ENCODE results near the gene HSPA12B. TPM values are rescaled to one million over a fixed set of nuclear protein-coding genes. Genes with fewer than 3 reads are reported as not detected.

Gene HSPA12B
- polyA plus RNA-seq, 1 of the 3 experiments (the other 2 are of a cell fraction): 0.46 TPM

DNA sequence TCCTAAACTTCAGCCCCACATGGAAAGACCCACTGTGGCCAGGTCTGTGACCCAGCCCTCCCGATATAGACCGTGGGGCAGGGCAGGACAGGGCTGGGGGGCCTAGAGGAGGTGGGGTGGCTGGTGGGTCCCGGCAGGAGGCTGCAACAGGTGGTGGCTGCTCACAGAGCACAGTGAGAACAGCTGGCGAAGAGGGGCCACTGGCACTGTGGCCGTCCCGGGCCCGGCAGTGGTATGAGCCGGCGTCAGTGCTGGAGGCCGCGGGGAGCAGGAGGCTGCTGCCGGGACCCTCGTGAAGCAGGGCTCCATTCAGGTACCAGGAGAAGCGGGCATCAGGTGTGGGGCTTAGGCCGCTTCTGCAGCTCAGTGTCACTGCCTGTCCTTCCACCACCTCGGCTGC, 33.4 kb upstream of the HSPA12B start (continued):
- no peak for TF ChIP-seq EZH2phosphoT487 (IDR thresholded peaks at IDR 0.05; ENCODE audit: borderline replicate concordance, low read depth)
- TF ChIP-seq GABPA (IDR thresholded peaks at IDR 0.05; ENCODE audit: low read depth): no peak
- no peak for TF ChIP-seq MXI1 (IDR thresholded peaks at IDR 0.05; ENCODE audit: low read depth, low read length)
- no peak for TF ChIP-seq JUND (IDR thresholded peaks at IDR 0.05)
- TF ChIP-seq, protein P1, sequence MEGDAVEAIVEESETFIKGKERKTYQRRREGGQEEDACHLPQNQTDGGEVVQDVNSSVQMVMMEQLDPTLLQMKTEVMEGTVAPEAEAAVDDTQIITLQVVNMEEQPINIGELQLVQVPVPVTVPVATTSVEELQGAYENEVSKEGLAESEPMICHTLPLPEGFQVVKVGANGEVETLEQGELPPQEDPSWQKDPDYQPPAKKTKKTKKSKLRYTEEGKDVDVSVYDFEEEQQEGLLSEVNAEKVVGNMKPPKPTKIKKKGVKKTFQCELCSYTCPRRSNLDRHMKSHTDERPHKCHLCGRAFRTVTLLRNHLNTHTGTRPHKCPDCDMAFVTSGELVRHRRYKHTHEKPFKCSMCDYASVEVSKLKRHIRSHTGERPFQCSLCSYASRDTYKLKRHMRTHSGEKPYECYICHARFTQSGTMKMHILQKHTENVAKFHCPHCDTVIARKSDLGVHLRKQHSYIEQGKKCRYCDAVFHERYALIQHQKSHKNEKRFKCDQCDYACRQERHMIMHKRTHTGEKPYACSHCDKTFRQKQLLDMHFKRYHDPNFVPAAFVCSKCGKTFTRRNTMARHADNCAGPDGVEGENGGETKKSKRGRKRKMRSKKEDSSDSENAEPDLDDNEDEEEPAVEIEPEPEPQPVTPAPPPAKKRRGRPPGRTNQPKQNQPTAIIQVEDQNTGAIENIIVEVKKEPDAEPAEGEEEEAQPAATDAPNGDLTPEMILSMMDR (IDR thresholded peaks at IDR 0.05): no peak
- TF ChIP-seq, protein P2, sequence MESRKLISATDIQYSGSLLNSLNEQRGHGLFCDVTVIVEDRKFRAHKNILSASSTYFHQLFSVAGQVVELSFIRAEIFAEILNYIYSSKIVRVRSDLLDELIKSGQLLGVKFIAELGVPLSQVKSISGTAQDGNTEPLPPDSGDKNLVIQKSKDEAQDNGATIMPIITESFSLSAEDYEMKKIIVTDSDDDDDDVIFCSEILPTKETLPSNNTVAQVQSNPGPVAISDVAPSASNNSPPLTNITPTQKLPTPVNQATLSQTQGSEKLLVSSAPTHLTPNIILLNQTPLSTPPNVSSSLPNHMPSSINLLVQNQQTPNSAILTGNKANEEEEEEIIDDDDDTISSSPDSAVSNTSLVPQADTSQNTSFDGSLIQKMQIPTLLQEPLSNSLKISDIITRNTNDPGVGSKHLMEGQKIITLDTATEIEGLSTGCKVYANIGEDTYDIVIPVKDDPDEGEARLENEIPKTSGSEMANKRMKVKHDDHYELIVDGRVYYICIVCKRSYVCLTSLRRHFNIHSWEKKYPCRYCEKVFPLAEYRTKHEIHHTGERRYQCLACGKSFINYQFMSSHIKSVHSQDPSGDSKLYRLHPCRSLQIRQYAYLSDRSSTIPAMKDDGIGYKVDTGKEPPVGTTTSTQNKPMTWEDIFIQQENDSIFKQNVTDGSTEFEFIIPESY (IDR thresholded peaks at IDR 0.05; ENCODE audit: borderline replicate concordance, low read depth): no peak
- TF ChIP-seq RCOR1 (IDR thresholded peaks at IDR 0.05; ENCODE audit: low read length): no peak
- TF ChIP-seq SMC3 (IDR thresholded peaks at IDR 0.05; ENCODE audit: low read depth, low read length): no peak
- TF ChIP-seq YY1 (IDR thresholded peaks at IDR 0.05; ENCODE audit: low read depth): no peak
- TF ChIP-seq RAD21 (IDR thresholded peaks at IDR 0.05; ENCODE audit: low read length): no peak
- no peak for TF ChIP-seq RFX5 (IDR thresholded peaks at IDR 0.05; ENCODE audit: low read length)

DNA sequence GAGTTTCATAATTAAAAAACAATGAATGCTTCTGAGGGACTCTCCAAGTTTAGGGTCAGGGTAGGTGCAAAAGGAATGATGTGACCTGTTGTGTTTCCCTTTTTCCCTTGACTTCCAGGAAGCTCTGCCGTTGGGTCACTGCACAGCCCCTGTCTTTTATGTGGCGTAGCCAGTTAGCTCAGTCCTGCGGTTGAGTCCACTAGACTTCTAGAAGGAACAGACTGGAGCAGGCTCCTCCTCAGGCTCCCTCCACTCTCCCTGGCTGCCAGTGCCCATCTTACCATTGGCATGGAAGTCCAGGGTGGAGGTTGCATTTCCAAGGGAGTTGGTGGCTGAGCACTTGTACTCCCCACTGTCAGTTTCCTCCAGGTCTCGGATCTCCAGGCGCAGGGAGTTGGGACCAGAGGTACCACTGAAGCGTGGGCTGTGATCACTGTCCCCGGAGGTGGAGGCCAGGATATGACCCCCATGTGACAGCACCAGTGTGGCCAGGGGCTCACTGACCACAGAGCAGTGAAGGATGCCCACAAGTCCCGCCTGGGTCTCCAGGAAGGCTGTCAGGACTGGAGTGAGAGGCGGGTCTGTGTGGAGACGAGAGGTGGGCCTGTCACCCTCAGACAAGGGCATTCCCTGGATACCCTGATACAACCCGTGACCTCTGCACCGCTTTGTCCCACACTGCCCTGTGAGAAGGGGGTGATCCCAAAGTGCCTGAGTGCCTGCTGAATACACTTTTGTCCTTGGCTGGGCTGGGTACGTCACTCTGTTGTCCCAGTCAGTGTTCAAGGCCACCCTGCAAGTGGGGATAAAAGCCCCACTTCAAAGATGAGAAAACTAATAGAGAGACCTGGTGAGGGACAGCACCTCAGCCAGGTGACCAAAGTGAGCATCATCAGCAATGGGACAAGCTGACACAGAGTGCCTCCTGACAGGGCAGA, 31.2 kb upstream of the HSPA12B start:
- Histone ChIP-seq H3K9me3 (no peaks in the 10 kb centered on the region), H3K9ac (no peak overlapping the region), H3K4me3 (ENCODE audit: low read depth in 2 of 2, low read length in 1 of 2) (no peak overlapping the region), H2AFZ (ENCODE audit: low read depth) (no peak overlapping the region), H3K27me3 (ENCODE audit: insufficient read depth) (no peaks in the 10 kb centered on the region), H4K20me1 (ENCODE audit: insufficient read depth) (no peaks in the 10 kb centered on the region), H3K4me2 (no peak overlapping the region), H3F3A (replicated peaks; ENCODE audit: insufficient read depth) (no peaks in the 10 kb centered on the region), H3K36me3 (replicated peaks in 1 of 2; ENCODE audit: control insufficient read depth in 1 of 2, insufficient read depth in 2 of 2, low read length in 1 of 2) (no peaks in the 10 kb centered on the region), H3K27ac (ENCODE audit: low read depth in 2 of 2, low read length in 1 of 2) (no peak overlapping the region), H3K9me2 (no peaks in the 10 kb centered on the region), H3K79me2 (ENCODE audit: insufficient read depth) (no peaks in the 10 kb centered on the region), H3K4me1 (ENCODE audit: control insufficient read depth in 1 of 2, insufficient read depth in 2 of 2, low read depth in 1 of 2, low read length in 1 of 2) (no peaks in the 10 kb centered on the region)
- 59% methylated on average over 12 of the region's 13 CpGs for WGBS (ENCODE audit: low lambda C conversion rate)
- ChIA-PET POLR2A (no interaction called here), CTCF (interaction anchor here (1.0 to 5.8 kb wide), 3 partner anchors 9 to 138 kb away, joined by 4 to 58 read pairs (median 5); no protein-coding TSS in a partner anchor)
- no peak for TF ChIP-seq EZH2phosphoT487 (IDR thresholded peaks at IDR 0.05; ENCODE audit: borderline replicate concordance, low read depth)
- no peak for TF ChIP-seq NFIC (IDR thresholded peaks at IDR 0.05; ENCODE audit: borderline replicate concordance)
- TF ChIP-seq RFX5 (IDR thresholded peaks at IDR 0.05; ENCODE audit: low read length): no peak
- no peak for TF ChIP-seq NRF1 (IDR thresholded peaks at IDR 0.05; ENCODE audit: low read depth, low read length)
- TF ChIP-seq YY1 (IDR thresholded peaks at IDR 0.05; ENCODE audit: low read depth): no peak
- TF ChIP-seq TCF12 (IDR thresholded peaks at IDR 0.05): no peak
- TF ChIP-seq TAF1 (IDR thresholded peaks at IDR 0.05; ENCODE audit: borderline replicate concordance, low read depth, low read length): no peak
- no peak for TF ChIP-seq JUND (IDR thresholded peaks at IDR 0.05)
- no peak for TF ChIP-seq ELF1 (IDR thresholded peaks at IDR 0.05)
- TF ChIP-seq MEF2A (IDR thresholded peaks at IDR 0.05; ENCODE audit: borderline replicate concordance, low read depth): no peak
- TF ChIP-seq, protein P3, sequence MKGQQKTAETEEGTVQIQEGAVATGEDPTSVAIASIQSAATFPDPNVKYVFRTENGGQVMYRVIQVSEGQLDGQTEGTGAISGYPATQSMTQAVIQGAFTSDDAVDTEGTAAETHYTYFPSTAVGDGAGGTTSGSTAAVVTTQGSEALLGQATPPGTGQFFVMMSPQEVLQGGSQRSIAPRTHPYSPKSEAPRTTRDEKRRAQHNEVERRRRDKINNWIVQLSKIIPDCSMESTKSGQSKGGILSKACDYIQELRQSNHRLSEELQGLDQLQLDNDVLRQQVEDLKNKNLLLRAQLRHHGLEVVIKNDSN (IDR thresholded peaks at IDR 0.05; ENCODE audit: borderline replicate concordance, low read depth): no peak
- no peak for TF ChIP-seq FOXM1 (IDR thresholded peaks at IDR 0.05; ENCODE audit: low read depth)
- no peak for TF ChIP-seq SMC3 (IDR thresholded peaks at IDR 0.05; ENCODE audit: low read depth, low read length)
- no peak for TF ChIP-seq TEAD4 (IDR thresholded peaks at IDR 0.05; ENCODE audit: borderline replicate concordance, insufficient read depth)
- TF ChIP-seq, protein P2 (IDR thresholded peaks at IDR 0.05; ENCODE audit: borderline replicate concordance, low read depth): no peak
- TF ChIP-seq POLR2AphosphoS5 (IDR thresholded peaks at IDR 0.05; ENCODE audit: low read depth, low read length): no peak
- no peak for TF ChIP-seq FOSL2 (IDR thresholded peaks at IDR 0.05; ENCODE audit: borderline replicate concordance, low read depth)
- DNase-seq: peak; percentile 7
